Dermis lymphatic vessel endothelial cell (primary cell): ENCODE measurements around the gene NXPE1. TPM values are rescaled to one million over a fixed set of nuclear protein-coding genes. Genes with fewer than 3 reads are reported as not detected.

ENCODE experiments used
- total RNA-seq: library from RNA; depleted of rRNA; stranded (reverse); fragments of >200 nt; gene quantifications from 2 replicates; pipeline ENCODE4 v1.2.1, GENCODE V29; 2014

Gene NXPE1
- total RNA-seq, result not detected in 2 replicates

GRCh38 chr11:114559425-114560310 lies at the start of gene NXPE1:
TSS of gene NXPE1 (minus strand) at chr11:114559881. CDS start at chr11:114551201, 8,680 bp downstream.

GRCh38 chr11:114595571-114595970 lies 35.9 kb upstream of the NXPE1 start, which contains the start of gene NXPE4:
TSS of gene NXPE4 (minus strand) at chr11:114595786. CDS start at chr11:114594759, 1,027 bp downstream.

Other genes with a start within 250 kb of the NXPE1 start
- 5.7 and 7.2 TPM in 2 replicates for gene C11orf71, start 159.4 kb downstream of the NXPE1 start, total RNA-seq
- 64.7 and 68.2 TPM in 2 replicates for gene RBM7, start 159.2 kb downstream of the NXPE1 start, total RNA-seq
- 126 and 165 TPM in 2 replicates for gene REXO2, start 120.4 kb downstream of the NXPE1 start, total RNA-seq
- not detected in 2 replicates for gene NXPE4, start 35.9 kb upstream of the NXPE1 start, total RNA-seq
- not detected in 2 replicates for gene NXPE2, start 118.6 kb upstream of the NXPE1 start, total RNA-seq